Lung (tissue), 12 donors: Measurements from ENCODE around the gene SUSD4. TPM values are rescaled to one million over a fixed set of nuclear protein-coding genes. Genes with fewer than 3 reads are reported as not detected.

Experiments
- ATAC-seq: fragments of 200-7000 bp; cut with Tn5 transposase; one replicate; pipeline ENCODE4 v1.9.1; 2020; ENCODE audit warnings: moderate number of reproducible peaks; ENCODE audit not compliant: insufficient read depth, low FRiP score
- DNase-seq, 3 donors: peaks; one replicate each; pipeline ENCODE4 v3.0.0-alpha.2; 2013 to 2017
- H3K27ac ChIP-seq, 2 donors: one replicate each; pipeline ENCODE4 v1.5.1; 2013; ENCODE audit warnings: mild to moderate bottlenecking in 2 of 2, moderate library complexity in 2 of 2, control low read depth in 1 of 2, inconsistent platforms in 1 of 2, low read depth in 1 of 2, low read length in 1 of 2
- H3K27me3 ChIP-seq, 3 donors: one replicate each; pipeline ENCODE4 v1.5.1; 2013; ENCODE audit warnings: low read length in 2 of 3; ENCODE audit not compliant: control insufficient read depth in 3 of 3, insufficient read depth in 3 of 3
- H3K36me3 ChIP-seq, 4 donors: one replicate each; pipeline ENCODE4 v1.5.1; 2013; ENCODE audit warnings: low read length in 4 of 4, mild to moderate bottlenecking in 1 of 4, moderate library complexity in 1 of 4; ENCODE audit not compliant: control insufficient read depth in 4 of 4, insufficient read depth in 4 of 4
- H3K4me1 ChIP-seq, 5 donors: one replicate each; pipeline ENCODE4 v1.5.1; 2013; ENCODE audit warnings: low read length in 5 of 5, mild to moderate bottlenecking in 2 of 5, moderate library complexity in 1 of 5; ENCODE audit not compliant: control insufficient read depth in 5 of 5, insufficient read depth in 5 of 5
- H3K4me3 ChIP-seq: one replicate; pipeline ENCODE4 v1.5.1; 2013; ENCODE audit warnings: mild to moderate bottlenecking, control low read depth, moderate library complexity
- H3K9ac ChIP-seq, 2 donors: one replicate each; pipeline ENCODE4 v1.5.1; 2013; ENCODE audit warnings: low read length in 2 of 2, control low read depth in 1 of 2; ENCODE audit not compliant: insufficient read depth in 1 of 2
- H3K9me3 ChIP-seq, 4 donors: one replicate each; pipeline ENCODE4 v1.5.1; 2013; ENCODE audit warnings: low read length in 3 of 4, mild to moderate bottlenecking in 1 of 4, moderate library complexity in 1 of 4; ENCODE audit not compliant: control insufficient read depth in 4 of 4, insufficient read depth in 3 of 4
- WGBS, 2 donors: extraction: QIAGEN DNeasy Blood & Tissue Kit; methylation state at CpG; one replicate each; pipeline ENCODE4 v1.1.7; 2013; 5-methylcytosine and 5-hydroxymethylcytosine counted together
- polyA plus RNA-seq, 2 donors: library from polyadenylated mRNA; stranded (reverse); fragments of 200-250 nt; gene quantifications; one replicate each; pipeline ENCODE4 v1.2.1, GENCODE V29; 2013
- total RNA-seq, 2 donors: library from RNA; depleted of rRNA in 1 of 2; stranded (reverse); fragments of >200 nt in 1 of 2; gene quantifications; one replicate each; pipeline ENCODE4 v1.2.1, GENCODE V29; 2014 to 2021
- TF ChIP-seq, protein P1 (sequence below): IDR thresholded peaks from 2 replicates; pipeline ENCODE4 v1.5.1; 2012; ENCODE audit warnings: mild to moderate bottlenecking; ENCODE audit errors: control extremely low read depth, extremely low read depth
- donor health status: control.
- donor health status: control.
- donor health status: Bipolar disorder and iron deficiency.
- donor health status: healthy.
- donor health status: DM: yes; HTN: yes; CAD: no.

Gene SUSD4
- total and polyA plus RNA-seq, 4 donors, result 2.8 to 17.0 (median 4.9) TPM

GRCh38 chr1:223235091-223235490 is 128.9 kb downstream of the SUSD4 start:
- Histone ChIP-seq H3K9me3 (no peaks in the 10 kb centered on the region), H3K4me1 (peaks cover 0 to 3% (median 0%) of the 10 kb centered on the region in 5 donors), H3K4me3 (no peak overlapping the region), H3K9ac (no peak overlapping the region), H3K27me3 (no peaks in the 10 kb centered on the region), H3K27ac (no peak overlapping the region), H3K36me3 (no peaks in the 10 kb centered on the region)
- ATAC-seq (no peak), DNase-seq (no peak)
- 77 to 88% methylated on average over 3 of the region's 3 CpGs for WGBS, 2 donors
- TF ChIP-seq, protein P1, sequence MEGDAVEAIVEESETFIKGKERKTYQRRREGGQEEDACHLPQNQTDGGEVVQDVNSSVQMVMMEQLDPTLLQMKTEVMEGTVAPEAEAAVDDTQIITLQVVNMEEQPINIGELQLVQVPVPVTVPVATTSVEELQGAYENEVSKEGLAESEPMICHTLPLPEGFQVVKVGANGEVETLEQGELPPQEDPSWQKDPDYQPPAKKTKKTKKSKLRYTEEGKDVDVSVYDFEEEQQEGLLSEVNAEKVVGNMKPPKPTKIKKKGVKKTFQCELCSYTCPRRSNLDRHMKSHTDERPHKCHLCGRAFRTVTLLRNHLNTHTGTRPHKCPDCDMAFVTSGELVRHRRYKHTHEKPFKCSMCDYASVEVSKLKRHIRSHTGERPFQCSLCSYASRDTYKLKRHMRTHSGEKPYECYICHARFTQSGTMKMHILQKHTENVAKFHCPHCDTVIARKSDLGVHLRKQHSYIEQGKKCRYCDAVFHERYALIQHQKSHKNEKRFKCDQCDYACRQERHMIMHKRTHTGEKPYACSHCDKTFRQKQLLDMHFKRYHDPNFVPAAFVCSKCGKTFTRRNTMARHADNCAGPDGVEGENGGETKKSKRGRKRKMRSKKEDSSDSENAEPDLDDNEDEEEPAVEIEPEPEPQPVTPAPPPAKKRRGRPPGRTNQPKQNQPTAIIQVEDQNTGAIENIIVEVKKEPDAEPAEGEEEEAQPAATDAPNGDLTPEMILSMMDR, result no peak

- Histone ChIP-seq H3K36me3 (no peaks in the 10 kb centered on the region), H3K9me3 (no peaks in the 10 kb centered on the region), H3K4me1 (peaks cover 0 to 3% (median 0%) of the 10 kb centered on the region in 5 donors), H3K4me3 (no peak overlapping the region), H3K27me3 (no peaks in the 10 kb centered on the region), H3K9ac (no peak overlapping the region), H3K27ac (no peak overlapping the region)
- ATAC-seq (no peak), DNase-seq (no peak)
- 85 to 86% methylated on average over 5 of the region's 5 CpGs for WGBS, 2 donors
- TF ChIP-seq, protein P1, result no peak
These were observed 129.4 kb downstream of the SUSD4 start for GRCh38 chr1:223234534-223234933.

DNA sequence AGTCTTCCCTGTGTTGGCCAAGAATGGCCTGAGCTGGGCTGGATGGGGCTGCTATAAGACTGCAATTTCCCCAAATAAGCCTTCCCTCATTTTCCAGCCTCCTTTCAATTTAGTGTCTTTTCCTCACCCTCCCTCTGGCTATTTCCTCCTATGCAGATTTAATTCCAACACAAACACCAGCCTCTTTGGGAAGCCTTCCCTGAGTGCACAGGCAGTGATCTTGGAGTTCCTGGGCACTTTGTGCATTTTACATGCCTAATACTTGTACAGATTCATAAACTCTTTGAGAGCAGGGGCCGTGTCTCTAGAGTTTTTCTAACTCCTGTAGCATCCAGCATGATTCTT is 129.8 kb downstream of the SUSD4 start:
- ATAC-seq, result no peak
- no peak for DNase-seq
- no peak overlapping the region for H3K27ac ChIP-seq
- TF ChIP-seq, protein P1, result no peak
- 71 to 84% methylated on average over 1 of the region's 1 CpG for WGBS, 2 donors
- peaks cover 0 to 3% (median 0%) of the 10 kb centered on the region in 5 donors for H3K4me1 ChIP-seq
- H3K36me3 ChIP-seq, result no peaks in the 10 kb centered on the region
- H3K4me3 ChIP-seq, result no peak overlapping the region
- H3K9me3 ChIP-seq, result no peaks in the 10 kb centered on the region
- no peak overlapping the region for H3K9ac ChIP-seq
- no peaks in the 10 kb centered on the region for H3K27me3 ChIP-seq
